ENCODE data around the gene ARHGEF28.

DNA sequence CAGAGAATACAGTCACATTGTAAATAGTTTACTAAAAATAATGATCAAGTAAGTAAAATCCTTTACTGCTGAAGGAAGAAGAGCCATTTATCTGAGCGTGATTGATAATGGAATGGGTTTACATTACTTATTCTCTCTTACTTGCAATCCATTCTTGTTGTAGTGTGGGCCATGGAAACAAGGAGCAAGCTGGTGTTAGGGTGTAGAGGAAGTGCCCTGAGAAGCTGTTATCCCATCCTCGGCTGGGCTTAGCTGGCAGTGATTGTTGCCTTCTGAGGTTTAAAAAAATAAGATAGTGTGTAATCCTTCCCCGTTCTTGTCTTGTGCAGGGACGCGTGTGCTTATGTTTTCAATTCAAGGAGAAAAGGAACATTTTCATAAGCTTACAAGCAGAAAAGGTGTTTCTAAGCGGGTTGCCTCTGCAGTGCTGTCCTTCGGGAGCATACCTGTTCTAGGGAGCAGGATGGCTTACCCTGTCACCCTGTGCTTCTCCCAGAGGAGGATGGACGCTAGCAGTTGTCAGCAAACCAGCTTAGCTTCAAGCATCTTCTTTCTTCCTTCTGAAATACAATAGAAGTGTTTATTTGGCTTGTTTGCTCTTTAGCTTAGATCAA, 188.3 kb downstream of the ARHGEF28 start:
- TF ChIP-seq, protein P1, sequence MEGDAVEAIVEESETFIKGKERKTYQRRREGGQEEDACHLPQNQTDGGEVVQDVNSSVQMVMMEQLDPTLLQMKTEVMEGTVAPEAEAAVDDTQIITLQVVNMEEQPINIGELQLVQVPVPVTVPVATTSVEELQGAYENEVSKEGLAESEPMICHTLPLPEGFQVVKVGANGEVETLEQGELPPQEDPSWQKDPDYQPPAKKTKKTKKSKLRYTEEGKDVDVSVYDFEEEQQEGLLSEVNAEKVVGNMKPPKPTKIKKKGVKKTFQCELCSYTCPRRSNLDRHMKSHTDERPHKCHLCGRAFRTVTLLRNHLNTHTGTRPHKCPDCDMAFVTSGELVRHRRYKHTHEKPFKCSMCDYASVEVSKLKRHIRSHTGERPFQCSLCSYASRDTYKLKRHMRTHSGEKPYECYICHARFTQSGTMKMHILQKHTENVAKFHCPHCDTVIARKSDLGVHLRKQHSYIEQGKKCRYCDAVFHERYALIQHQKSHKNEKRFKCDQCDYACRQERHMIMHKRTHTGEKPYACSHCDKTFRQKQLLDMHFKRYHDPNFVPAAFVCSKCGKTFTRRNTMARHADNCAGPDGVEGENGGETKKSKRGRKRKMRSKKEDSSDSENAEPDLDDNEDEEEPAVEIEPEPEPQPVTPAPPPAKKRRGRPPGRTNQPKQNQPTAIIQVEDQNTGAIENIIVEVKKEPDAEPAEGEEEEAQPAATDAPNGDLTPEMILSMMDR (IDR thresholded peaks at IDR 0.05; ENCODE audit: poor library complexity): no peak
- TF ChIP-seq EZH2 (IDR thresholded peaks at IDR 0.05; ENCODE audit: borderline replicate concordance) (no peak), EZH2phosphoT487 (IDR thresholded peaks at IDR 0.05; ENCODE audit: low read depth, severe bottlenecking, unreplicated experiment) (no peak)
